GM18909 (cell line): ENCODE measurements around the gene RCVRN.

Experiments
- ATAC-seq: cut with Tn5 transposase; IDR thresholded peaks from one replicate; pipeline ENCODE4 v1.9.1; 2021; ENCODE audit warnings: mild to moderate bottlenecking; ENCODE audit not compliant: unreplicated experiment, poor library complexity

Gene RCVRN

DNA sequence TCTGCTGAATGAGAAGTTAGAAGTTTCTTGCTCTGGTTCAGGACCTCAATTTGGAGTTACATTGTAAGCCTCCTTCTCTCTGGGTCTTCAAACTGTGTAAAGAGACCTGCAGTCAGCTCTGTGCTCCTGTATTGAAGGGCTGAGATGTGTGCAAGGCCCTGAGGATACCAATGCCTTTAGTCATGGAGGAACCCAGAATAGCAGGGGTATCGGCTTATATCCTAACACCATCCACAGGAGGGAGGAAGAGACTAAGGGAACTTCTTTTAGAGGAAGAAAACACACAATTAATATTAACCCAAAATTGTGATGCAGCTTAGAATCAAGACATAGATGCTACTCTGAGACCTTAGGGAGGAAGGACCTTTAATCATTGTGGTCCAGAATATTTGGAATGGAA is 42.9 kb downstream of the RCVRN start:
- ATAC-seq: no peak

DNA sequence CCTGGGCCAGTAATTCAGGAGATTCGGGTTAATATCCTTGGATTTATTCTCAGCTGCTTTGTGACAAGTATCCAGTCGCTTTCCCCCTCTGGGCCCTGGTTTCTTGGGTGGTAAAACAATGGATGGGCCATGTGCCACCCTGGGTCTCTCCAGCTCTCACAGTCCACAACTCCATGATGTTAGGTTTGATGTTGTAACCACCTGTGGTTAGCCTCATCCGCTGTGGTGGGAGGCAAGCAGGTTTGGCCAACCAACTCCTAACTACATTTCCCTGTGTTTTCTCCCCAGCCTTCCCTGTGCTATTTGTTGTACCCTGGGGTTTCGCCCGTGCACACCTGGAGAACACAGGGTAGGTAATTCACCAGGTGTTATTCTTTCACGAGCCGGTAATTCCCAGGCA is 44.2 kb downstream of the RCVRN start:
- ATAC-seq: no peak

DNA sequence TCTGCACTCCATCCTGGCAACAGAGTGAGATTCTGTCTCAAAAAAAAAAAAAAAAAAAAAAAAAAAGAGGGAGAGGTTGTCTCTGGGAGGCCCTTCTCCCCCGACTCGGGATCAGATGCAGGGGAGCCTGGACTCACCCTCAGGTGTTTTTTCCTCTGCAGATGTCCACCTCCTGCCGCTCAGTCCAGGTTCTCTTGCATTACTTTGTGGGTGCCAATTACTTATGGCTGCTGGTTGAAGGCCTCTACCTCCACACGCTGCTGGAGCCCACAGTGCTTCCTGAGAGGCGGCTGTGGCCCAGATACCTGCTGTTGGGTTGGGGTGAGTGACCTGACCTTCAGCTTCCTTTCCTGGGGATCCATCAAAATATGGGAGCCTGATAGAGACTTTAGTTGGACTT is 45.3 kb downstream of the RCVRN start:
- no peak for ATAC-seq

DNA sequence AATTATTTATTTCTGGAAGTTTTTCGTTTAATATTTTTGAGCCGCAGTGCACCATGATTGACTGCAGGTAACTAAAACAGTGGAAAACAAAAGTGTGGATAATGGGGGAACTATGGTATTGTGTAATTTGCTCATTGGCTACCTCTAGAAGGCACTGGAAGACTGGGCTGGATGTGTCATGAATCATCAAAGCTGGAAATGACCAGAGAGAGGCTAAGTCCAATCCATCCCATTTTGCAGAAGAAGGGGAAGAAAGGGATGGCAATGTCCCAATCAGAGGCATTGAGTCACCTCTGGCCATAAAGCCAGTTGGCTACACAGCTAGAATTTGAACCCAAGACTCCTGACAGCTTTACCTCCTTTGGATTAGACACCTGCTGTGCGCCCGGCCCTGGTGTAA is 50.0 kb downstream of the RCVRN start:
- no peak for ATAC-seq

DNA sequence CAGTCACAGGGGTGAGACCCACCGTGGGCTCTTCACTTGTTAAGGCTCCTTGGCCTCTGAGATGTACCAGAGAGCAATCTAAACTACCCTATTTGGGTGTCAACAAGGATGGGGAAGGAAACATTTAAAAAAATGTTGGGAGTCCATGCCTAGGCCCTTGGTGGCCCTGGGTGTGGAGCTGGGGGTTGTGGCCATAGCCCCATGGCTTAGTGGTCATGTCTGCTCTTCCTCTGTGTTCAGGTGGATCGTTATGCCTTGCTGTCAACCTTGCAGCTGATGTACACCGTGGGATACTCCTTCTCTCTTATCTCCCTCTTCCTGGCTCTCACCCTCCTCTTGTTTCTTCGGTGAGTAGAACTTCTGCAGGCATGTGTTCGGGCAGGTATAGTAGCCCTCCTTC is 50.8 kb downstream of the RCVRN start:
- no peak for ATAC-seq

DNA sequence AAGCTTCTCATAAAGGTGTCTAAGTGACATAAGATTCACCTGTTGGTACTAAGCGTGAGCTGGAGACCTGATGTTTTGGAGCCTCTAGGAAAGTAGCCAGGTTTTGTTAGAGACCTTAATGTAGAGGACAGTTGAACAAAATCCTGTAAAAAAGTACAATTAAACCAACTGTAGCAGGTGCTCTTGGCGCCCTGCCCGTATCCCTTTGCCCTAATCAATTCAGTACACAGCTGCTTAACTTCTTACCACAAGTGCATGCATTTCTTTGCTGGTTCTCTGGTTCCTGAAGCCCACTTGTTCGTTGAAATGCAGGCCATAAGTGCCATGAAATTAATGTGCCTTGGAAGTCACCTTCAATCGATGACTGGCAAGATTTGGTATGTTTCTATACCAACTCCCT is 54.9 kb downstream of the RCVRN start:
- ATAC-seq: no peak
